ENCODE results near the gene TUBB2A. TPM values are rescaled to one million over a fixed set of nuclear protein-coding genes. Genes with fewer than 3 reads are reported as not detected.

TUBB2A gene
- total and polyA plus RNA-seq, 2 of the 8 experiments (the other 6 are each of a cell fraction or from before 2014, with no cell fraction given) = 315 to 330 TPM

GRCh38 chr6:3196770-3197169 lies 39.4 kb upstream of the TUBB2A start:
- no peak overlapping the region for H2BK5ac ChIP-seq (ENCODE audit: low read depth, low read length)
- FAIRE-seq (no peak), DNase-seq (ENCODE audit: low read depth in 1 of 2, low spot score in 2 of 2) (no peak)
- H3K4me1 ChIP-seq (replicated peaks in 1 of 4; ENCODE audit: control insufficient read depth in 3 of 4, insufficient read depth in 4 of 4, low read length in 3 of 4) = peaks cover 15 to 24% (median 20%) of the 10 kb centered on the region in 4 experiments
- no peak overlapping the region for H2BK15ac ChIP-seq (ENCODE audit: low read length)
- no peaks in the 10 kb centered on the region for H3K36me3 ChIP-seq (ENCODE audit: control insufficient read depth in 2 of 4, insufficient read depth in 4 of 4, low read length in 3 of 4)
- H4K5ac ChIP-seq (ENCODE audit: insufficient read length, low read depth, low read length) = no peak overlapping the region
- H4K20me1 ChIP-seq (replicated peaks in 1 of 2; ENCODE audit: control insufficient read depth in 1 of 2, insufficient read depth in 2 of 2, low read length in 2 of 2) = no peaks in the 10 kb centered on the region
- H3K27me3 ChIP-seq (replicated peaks in 1 of 4; ENCODE audit: control insufficient read depth in 3 of 4, extremely low read depth in 1 of 4, insufficient read depth in 3 of 4, low read length in 3 of 4) = no peaks in the 10 kb centered on the region
- no peak overlapping the region for H2BK20ac ChIP-seq (ENCODE audit: low read length)
- no peak overlapping the region for H3K4ac ChIP-seq (replicated peaks; ENCODE audit: insufficient read length, low read depth, low read length)
- H3K23ac ChIP-seq (ENCODE audit: insufficient read length) = no peak overlapping the region
- no peak overlapping the region for H3K9ac ChIP-seq (replicated peaks in 1 of 4; ENCODE audit: extremely low read depth in 1 of 4, low read depth in 3 of 4, low read length in 3 of 4)
- no peak overlapping the region; the same call in 1 of the 2 replicates for H2BK12ac ChIP-seq (ENCODE audit: low read depth, low read length)
- no peaks in the 10 kb centered on the region; the same call in 1 of the 2 replicates for H3K79me1 ChIP-seq (ENCODE audit: low read depth, low read length)
- no peak overlapping the region for H2AK5ac ChIP-seq (ENCODE audit: low read depth, low read length)
- H2BK120ac ChIP-seq (replicated peaks; ENCODE audit: low read depth, low read length) = no peak overlapping the region
- H2AFZ ChIP-seq (ENCODE audit: low read length) = no peak overlapping the region
- no peak overlapping the region for H3K27ac ChIP-seq (ENCODE audit: low read depth, low read length)
- H3K79me2 ChIP-seq (ENCODE audit: control insufficient read depth in 1 of 2, insufficient read depth in 2 of 2, low read length in 2 of 2) = no peaks in the 10 kb centered on the region
- H4K8ac ChIP-seq (ENCODE audit: extremely low read depth, insufficient read depth, low read length) = no peak overlapping the region
- H3K56ac ChIP-seq (replicated peaks; ENCODE audit: insufficient read length, low read depth, low read length) = no peak overlapping the region
- H3K23me2 ChIP-seq (ENCODE audit: low read depth, low read length) = no peaks in the 10 kb centered on the region
- WGBS, 2 experiments (ENCODE audit: extremely low coverage in 1 of 2, insufficient coverage in 1 of 2, insufficient read length in 1 of 2, insufficient replicate concordance in 2 of 2, low coverage in 1 of 2, low lambda C conversion rate in 2 of 2, missing lambda C conversion rate in 1 of 2) = 92% methylated on average over 5 of the region's 5 CpGs; no CpG with 5 or more reads in 1 of the 2 experiments
- CTCF ChIA-PET (ENCODE audit: partially characterized antibody) = interaction anchor here (0.6 to 4.5 kb wide), 7 partner anchors 12 to 64 kb away, joined by 3 to 25 read pairs (median 7); partner anchors contain the start of gene TUBB2A
- no peak overlapping the region for H3K4me3 ChIP-seq (ENCODE audit: extremely low read depth in 1 of 4, insufficient read depth in 2 of 4, low read depth in 3 of 4, low read length in 4 of 4)
- no peak overlapping the region for H4K91ac ChIP-seq (replicated peaks; ENCODE audit: insufficient read length, low read length)
- H3K9me3 ChIP-seq (ENCODE audit: insufficient read depth in 2 of 2, low read depth in 1 of 2, low read length in 1 of 2) = no peaks in the 10 kb centered on the region
- no peak overlapping the region for H3K14ac ChIP-seq (ENCODE audit: insufficient read length)
- no peak overlapping the region for H3K18ac ChIP-seq (ENCODE audit: extremely low read depth, low read length)
- POLR2A ChIA-PET (ENCODE audit: partially characterized antibody) = interaction anchor here (1.3 to 3.0 kb wide), 2 partner anchors 13 to 39 kb away, joined by 7 to 12 read pairs; partner anchors contain the start of gene TUBB2A
- H3K4me2 ChIP-seq (ENCODE audit: insufficient read depth in 1 of 2, low read depth in 2 of 2, low read length in 2 of 2) = no peak overlapping the region; a peak in 1 of 4 replicates
- TF ChIP-seq NRF1 (IDR thresholded peaks at IDR 0.05; ENCODE audit: low read depth, low read length) (no peak), ZNF274 (IDR thresholded peaks at IDR 0.05; ENCODE audit: borderline replicate concordance, extremely low read depth, low read length) (no peak), KDM1A (IDR thresholded peaks at IDR 0.05; ENCODE audit: borderline replicate concordance, low read length) (no peak), NANOG (IDR thresholded peaks at IDR 0.05; ENCODE audit: insufficient read depth, low read depth, low read length, poor library complexity, severe bottlenecking) (no peak), CBX8 (IDR thresholded peaks at IDR 0.05; ENCODE audit: borderline replicate concordance, low read depth, low read length) (no peak), EP300 (IDR thresholded peaks at IDR 0.05; ENCODE audit: borderline replicate concordance in 1 of 2, low read depth in 2 of 2, low read length in 2 of 2) (no peak), CREB1 (IDR thresholded peaks at IDR 0.05) (no peak), ATF3 (IDR thresholded peaks at IDR 0.05; ENCODE audit: insufficient read depth, low read depth, low read length) (no peak), USF2 (IDR thresholded peaks at IDR 0.05; ENCODE audit: low read length) (no peak), ASH2L (IDR thresholded peaks at IDR 0.05; ENCODE audit: low read length) (no peak)
